CD4-positive, alpha-beta T cell treated with Interleukin-21 for 1 hour (primary cell): Measurements from ENCODE around the gene PRKACB.
"Not testable (repeated sequence)": the region's sequence is repeated elsewhere in the genome, so short reads cannot be mapped to it uniquely, and the experiment has no call there.

ENCODE experiments used
- DNase-seq: peaks from one replicate; pipeline ENCODE4 v3.0.0-alpha.2; 2020

Gene PRKACB

GRCh38 chr1:84224905-84225304 lies 80.8 kb downstream of the PRKACB start:
- no peak for DNase-seq

DNA sequence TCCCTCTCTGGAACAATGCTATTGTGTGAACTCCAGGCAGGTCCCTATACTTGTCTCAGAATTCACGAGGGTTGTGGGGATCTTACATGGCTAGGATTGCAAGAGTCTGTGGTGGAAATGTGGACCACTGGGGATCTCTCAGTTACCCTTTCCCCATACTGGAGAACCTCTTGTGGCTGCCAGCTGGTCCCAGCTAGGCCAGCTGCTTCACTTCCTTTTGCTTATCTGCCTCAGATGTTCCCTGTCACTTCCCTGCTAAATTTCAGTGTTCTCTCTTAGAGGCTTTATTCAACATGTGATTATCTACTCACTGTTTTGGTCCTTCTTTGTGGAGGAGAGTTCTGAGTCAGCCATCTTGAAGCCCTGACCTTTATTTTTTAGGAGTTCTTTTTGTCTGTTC lies 81.6 kb downstream of the PRKACB start:
- no peak for DNase-seq

GRCh38 chr1:84232676-84233075 lies 88.6 kb downstream of the PRKACB start:
- not testable (repeated sequence) for DNase-seq

DNA sequence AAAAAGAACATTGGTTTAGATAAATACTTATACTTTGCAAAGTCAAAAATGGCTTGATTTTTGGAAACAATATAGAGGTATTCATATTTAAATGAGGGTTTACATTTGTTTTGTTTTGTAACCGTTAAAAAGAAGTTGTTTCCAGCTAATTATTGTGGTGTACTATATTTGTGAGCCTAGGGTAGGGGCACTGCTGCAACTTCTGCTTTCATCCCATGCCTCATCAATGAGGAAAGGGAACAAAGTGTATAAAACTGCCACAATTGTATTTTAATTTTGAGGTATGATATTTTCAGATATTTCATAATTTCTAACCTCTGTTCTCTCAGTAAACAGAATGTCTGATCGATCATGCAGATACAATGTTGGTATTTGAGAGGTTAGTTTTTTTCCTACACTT lies 92.2 kb downstream of the PRKACB start:
- DNase-seq = no peak

DNA sequence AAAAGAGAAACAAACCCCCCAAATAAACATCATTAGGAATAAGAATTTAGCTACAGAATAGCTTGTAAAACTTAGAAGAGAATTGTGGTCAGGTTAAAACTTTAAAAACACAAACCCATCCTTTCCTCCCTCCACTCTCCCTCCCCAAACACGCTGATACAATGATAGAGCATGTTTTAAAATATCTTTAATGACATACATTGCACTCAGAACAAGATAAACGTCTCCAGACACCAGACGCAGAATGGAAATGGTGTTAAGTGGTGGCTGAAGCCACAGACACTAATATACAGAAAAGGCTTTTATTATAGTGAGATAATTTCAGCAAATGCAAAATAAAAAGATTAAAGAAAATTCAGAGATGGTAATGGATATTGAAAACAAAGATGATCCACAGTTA lies 98.6 kb downstream of the PRKACB start:
- no peak for DNase-seq

GRCh38 chr1:84245563-84245962 lies 101.5 kb downstream of the PRKACB start:
- DNase-seq = no peak

DNA sequence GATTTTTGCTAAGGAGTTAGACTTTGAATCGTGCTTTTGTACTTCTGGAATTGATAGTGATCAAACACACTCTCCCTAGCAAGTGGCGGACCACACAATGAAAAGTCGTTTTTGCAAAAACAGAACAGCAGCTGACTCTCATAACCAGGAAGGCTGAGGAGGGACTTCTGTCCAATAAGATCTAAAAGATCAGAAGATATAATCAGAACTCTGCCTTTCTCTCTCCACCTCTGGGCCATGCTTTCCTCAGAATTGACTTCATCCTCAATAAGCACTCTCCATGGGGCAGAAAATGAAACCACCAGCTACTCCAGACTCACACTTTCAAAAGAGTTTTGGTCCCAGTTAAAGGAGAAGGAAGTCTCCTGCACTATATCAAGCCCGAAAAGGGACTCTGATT lies 102.1 kb downstream of the PRKACB start:
- DNase-seq = no peak

GRCh38 chr1:84247425-84248220 lies 103.6 kb downstream of the PRKACB start:
- DNase-seq = peak; percentile 34

DNA sequence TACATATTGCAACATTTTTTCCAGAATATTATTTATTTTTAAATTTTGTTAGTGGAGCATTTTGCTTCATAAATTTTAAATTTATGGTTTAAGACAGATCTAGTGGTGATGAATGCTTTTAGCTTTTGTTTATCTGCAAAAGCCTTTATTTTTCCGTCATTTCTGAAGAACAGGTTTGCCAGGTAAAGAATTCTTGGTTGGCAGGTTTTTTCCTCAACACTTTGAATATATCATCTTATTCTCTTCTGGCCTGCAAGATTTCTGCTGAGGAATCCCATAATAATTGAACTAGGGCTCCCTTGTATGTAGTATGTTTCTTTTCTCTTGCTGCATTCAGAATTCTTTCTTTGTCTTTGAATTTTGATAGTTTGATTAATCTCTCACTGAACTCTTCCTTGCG lies 106.6 kb downstream of the PRKACB start:
- no peak for DNase-seq

GRCh38 chr1:84253036-84253435 lies 109.0 kb downstream of the PRKACB start:
- DNase-seq = no peak

- no peak for DNase-seq
Observed at GRCh38 chr1:84253891-84254290, 109.8 kb downstream of the PRKACB start.

- DNase-seq = no peak
Observed at GRCh38 chr1:84254703-84255238, 110.7 kb downstream of the PRKACB start.

GRCh38 chr1:84255582-84255981 lies 111.5 kb downstream of the PRKACB start:
- no peak for DNase-seq

- DNase-seq = no peak
Observed at GRCh38 chr1:84257617-84258016, 113.5 kb downstream of the PRKACB start.

GRCh38 chr1:84259376-84259775 lies 115.3 kb downstream of the PRKACB start:
- DNase-seq = no peak

- no peak for DNase-seq
Observed at GRCh38 chr1:84259989-84260388, 115.9 kb downstream of the PRKACB start.

DNA sequence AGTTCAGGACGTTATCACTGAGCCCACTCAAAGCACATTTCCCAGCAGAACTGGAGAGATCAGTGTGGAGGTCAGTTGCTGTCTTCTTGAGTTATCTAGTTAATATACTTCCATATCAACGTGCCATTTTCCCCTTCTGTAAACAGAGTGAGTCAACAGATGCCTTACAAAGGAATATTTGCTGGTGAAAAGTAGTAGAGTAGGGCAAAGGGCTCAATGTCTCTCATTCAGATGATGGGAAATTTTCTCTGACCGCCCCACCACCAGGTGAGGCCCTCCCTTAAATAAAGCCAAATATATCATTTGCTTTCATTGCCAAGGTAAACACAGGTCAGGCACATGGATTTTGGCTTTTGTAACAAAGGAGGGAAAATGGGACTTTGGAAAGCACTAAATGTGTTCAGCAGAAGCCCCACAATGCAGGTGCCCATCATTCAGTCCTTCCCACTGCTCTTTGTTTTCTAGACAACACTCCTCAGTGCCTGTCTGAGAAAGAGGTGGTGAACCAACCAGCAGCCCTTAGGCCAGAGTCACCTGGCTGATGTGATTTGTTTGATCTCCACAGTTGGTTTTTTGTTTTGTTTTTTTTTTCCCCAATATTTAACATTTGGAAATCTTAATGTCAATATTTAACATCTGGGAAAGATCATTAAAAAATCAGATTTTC lies 116.9 kb downstream of the PRKACB start:
- DNase-seq = no peak

DNA sequence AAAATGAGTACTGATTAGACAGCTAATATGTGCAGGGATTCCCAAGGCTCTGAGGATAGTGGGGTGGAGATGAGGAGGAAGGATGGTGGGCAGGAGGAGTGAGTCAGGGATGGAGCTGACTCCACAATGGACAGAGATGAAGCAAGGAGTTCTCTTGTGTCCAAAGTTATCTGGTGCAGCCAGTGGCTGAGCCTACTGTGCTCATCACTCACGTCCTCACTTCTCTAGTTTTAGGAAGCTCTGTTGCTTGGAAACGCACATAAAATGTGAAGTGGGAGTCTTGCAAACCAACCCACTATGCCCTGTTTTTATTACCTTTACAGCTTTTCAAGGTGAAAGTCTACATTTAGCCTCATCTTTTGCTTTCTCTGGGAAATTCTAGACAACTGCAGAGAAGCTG lies 120.9 kb downstream of the PRKACB start:
- DNase-seq = no peak

- no peak for DNase-seq
Observed at GRCh38 chr1:84265867-84266266, 121.8 kb downstream of the PRKACB start.

DNA sequence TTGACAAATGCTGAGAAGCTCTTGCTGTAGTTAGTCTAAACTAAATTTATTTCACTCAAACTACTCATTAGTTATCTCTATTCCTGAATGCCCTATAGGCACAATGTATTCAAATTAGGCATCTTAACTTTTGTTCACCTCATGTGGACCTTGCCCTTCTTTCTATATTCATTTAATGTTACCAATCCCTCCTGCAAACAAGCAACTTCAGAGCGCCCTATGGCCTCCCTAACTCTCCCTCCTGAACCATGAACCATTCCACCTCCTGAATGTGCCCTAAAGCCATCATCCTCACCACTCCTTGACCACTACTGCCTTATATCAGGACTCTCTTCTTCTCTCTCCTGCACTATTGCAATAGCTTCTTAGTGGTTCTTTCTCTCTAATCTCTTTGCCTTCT lies 122.7 kb downstream of the PRKACB start:
- DNase-seq = no peak

- DNase-seq = no peak
Observed at GRCh38 chr1:84267476-84267875, 123.4 kb downstream of the PRKACB start.

DNA sequence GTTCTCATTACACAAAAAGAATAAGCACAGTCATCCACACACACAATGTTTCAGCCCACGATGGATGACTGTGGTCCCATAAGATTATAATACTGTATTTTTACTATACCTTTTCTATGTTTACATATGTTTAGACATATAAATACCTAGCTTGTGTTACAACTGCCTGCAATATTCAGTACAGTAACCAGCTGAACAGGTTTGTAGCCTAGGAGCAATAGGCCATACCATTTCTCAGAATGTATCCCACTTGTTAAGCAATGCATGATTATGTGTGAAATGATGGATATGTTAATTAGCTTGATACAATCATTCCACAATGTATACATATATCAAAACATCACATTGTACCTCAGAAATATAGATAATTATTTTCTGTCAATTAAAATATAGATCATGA lies 124.3 kb downstream of the PRKACB start:
- no peak for DNase-seq

GRCh38 chr1:84269306-84269705 lies 125.2 kb downstream of the PRKACB start:
- DNase-seq = no peak

- DNase-seq = no peak
Observed at GRCh38 chr1:84271441-84272151, 127.5 kb downstream of the PRKACB start.
